ENCODE measurements around the gene SLC5A3.

Gene SLC5A3

GRCh38 chr21:34105947-34106541 lies 32.7 kb downstream of the SLC5A3 start:
- DNase-seq = no peak

GRCh38 chr21:34107606-34108005 lies 34.2 kb downstream of the SLC5A3 start:
- DNase-seq = no peak

DNA sequence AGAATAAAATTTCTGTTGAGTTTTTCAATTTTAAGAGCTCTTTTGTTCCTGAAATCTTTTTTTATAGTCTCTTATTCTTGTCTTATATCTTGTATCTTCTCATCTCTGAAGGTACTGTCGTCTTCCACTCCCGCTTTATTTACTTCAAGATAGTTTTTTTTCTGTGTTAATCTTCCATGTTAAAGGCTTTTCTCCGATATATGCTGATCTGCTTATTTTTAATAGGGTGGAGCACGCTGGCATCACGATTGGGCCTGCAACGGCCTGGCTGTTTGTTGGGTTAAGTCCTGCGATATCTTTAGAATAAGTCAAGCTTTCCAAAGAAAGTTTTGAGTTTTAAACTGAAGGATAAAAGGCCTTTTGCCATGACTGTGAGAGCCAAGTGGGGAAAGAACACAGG lies 35.7 kb downstream of the SLC5A3 start:
- no peak for DNase-seq

DNA sequence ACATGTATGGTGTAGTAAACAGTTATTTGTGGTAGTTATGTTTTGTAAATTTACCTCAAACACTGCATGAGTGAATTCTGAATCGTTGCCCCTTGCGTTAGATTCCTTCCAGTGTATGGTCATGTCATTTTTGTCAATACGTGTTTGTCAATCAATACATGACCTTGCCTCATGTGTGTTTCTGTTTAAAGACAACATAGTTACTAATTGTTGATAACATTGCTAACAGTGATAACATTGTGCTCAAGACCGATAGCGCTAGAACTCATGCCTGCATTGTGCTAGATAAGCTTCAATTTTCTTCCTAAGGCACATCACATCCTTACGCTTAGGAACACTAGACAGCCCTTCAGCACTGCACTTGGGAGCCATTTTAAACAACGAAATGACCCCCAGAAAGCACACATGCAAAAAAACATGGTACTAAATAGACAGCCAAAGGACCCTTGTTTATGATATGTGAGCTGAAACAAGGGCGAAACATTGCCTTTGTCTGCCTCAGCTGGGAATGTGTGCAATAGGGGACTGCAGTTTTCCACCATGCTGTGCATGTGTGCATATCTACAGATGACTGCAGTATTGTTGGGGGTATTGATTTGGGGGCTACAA lies 37.3 kb downstream of the SLC5A3 start:
- no peak for DNase-seq

GRCh38 chr21:34112316-34113033 lies 39.1 kb downstream of the SLC5A3 start:
- no peak for DNase-seq

DNA sequence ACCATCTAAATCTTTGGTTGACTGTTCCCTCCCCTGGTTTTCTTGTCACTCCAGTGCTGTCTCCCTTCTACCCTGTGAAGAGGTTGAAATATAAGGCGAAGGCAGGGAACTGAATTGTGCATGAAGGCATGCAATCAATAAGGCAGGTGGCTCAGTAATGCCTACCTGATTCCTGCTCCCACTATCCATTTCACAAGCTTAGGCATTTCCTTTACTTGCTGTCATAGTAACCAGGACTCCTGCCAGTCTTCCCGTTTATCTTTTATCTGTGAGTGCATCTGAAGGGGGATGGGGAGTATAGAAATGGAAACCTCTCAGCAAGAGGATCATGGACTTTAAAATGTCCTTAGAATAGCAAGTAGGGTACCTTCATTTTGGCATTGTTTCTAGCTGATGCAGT lies 40.5 kb downstream of the SLC5A3 start:
- no peak for DNase-seq

GRCh38 chr21:34115160-34115559 lies 41.8 kb downstream of the SLC5A3 start:
- no peak for DNase-seq

DNA sequence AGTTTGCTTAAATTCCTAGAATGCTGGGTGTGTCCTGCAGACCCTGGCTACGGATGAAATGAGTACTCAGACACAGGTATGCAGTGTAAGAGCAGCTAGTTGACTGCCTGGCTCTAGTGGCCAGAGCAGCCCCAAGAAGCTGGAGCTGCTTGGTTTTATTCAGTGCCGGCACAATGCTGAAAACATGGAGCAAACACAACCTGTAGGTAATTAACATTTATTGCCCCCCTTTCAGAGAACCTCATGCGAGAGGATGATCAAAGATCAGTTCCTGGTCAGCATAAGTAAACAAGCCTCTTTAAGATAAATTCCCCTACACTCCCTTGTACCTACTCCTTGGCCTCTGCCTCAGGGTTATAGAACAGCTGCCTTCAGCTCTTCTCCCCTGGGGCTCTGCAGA lies 43.2 kb downstream of the SLC5A3 start:
- DNase-seq = no peak

DNA sequence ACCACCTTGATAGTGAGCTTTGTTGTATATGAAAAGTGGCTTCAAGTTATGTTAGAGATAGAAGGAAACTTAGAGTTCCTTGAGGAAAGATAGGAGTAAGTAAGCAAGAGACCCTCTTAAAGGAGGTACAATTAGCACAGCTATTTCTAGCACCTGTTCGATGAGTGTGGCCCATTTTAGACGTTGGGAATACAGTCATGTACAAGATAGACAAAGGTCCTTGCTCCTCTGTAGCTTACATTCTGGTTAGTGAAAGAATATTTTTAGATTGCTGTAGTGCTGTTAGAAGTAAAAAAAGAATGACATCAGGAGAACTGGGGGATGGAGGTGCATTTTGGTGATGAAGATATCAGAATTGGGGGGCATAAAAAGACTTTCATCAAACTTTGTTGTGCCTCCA lies 47.5 kb downstream of the SLC5A3 start:
- no peak for DNase-seq

- DNase-seq = no peak
Measured at GRCh38 chr21:34122047-34122446, 48.7 kb downstream of the SLC5A3 start.

Data from activated CD4-positive, alpha-beta T cell treated with anti-CD3 and anti-CD28 coated beads, Interleukin-10, Interleukin-2, amounts not matched to agents 100 ng/mL and 50 ng/mL, durations not matched to agents 16 hours and 8 hours (primary cell).